T-helper 1 cell treated with Interleukin-12 subunit alpha and Interleukin-12 subunit beta and Interleukin-4 antibody, amounts not matched to agents 30 ng/mL and 1 ng/mL, for 36 hours (primary cell): ENCODE data around the gene ZBED1. TPM values are rescaled to one million over a fixed set of nuclear protein-coding genes. Genes with fewer than 3 reads are reported as not detected.
"Not testable (repeated sequence)": the region's sequence is repeated elsewhere in the genome, so short reads cannot be mapped to it uniquely, and the experiment has no call there.

Source experiments
- intact Hi-C: fragments of 100-400 bp; cut with micrococcal nuclease; formaldehyde crosslinking; loops from one replicate; pipeline ENCODE4 v1.15.1; 2024
- total RNA-seq: library from RNA; stranded (reverse); gene quantifications from 2 replicates; pipeline ENCODE4 v1.2.3, GENCODE V29; 2022

ZBED1 gene
- total RNA-seq: 42.0 and 45.2 TPM in 2 replicates

DNA sequence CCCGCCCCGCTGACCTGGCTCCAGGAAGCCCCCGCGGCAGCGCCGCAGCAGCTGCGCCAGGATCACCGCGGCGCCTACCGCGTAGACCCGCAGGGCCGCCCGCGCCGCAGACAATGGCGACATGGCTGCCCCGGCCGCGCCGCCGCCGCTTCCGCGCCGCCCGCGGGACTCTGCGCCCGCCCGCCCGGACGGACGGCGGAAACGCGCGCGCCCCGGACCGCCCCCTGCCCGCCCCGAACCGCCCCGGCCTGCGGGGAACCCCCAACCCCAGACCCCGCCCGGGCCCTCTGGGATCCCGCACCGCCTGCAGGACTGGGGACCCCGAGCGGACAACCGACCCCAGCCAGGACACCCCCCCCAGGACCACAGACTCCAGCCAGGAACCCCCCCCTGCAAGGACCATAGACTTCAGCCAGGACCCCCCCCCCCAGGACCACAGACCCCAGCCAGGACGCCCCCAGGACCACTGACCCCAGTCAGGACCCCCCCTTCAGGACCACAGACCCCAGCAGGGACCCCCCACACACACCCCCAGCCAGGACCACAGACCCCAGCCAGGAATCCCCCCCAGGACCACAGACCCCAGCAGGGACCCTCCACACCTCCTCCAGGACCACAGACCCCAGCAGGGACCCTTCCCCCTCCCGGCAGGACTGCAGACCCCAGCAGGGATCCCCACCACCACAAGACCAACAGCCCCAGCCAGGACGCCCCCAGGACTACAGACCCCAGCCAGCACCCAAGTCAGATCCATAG is at the start of gene ZBED1, which contains the start of gene DHRSX:
Gene ZBED1, minus strand, starts transcription at position 174 of the 756 bp plus-strand sequence. CDS start 10,257 bp downstream, outside the sequence.
Gene DHRSX, minus strand, starts transcription at position 174 of the 756 bp plus-strand sequence. Its CDS starts 51 bp downstream, at position 123.
- intact Hi-C loops: loop anchor here (1.0 to 5.0 kb wide), 3 partner anchors 108 to 1048 kb away; partner anchors contain the start of gene CD99

DNA sequence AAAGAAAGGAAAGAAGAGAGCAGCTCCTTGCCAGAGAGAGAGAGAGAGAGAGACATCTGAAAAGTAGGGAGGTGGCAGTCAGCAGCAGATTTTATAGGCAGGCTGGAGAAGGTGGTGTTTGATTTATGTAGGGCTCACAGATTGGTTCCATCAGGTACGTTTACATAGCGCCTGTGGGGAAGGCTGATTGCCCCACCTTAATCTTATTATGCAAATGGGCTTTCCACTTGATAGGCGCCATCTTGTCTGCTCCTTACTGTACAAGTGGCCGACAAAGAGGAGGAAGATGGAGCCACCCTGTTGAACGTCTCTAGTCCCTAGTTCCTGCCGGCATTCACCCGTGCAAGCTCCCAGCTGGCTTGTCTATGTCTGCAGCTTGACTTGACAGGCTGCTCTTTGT is 49.1 kb upstream of the ZBED1 start:
- intact Hi-C loops: no loop called here

DNA sequence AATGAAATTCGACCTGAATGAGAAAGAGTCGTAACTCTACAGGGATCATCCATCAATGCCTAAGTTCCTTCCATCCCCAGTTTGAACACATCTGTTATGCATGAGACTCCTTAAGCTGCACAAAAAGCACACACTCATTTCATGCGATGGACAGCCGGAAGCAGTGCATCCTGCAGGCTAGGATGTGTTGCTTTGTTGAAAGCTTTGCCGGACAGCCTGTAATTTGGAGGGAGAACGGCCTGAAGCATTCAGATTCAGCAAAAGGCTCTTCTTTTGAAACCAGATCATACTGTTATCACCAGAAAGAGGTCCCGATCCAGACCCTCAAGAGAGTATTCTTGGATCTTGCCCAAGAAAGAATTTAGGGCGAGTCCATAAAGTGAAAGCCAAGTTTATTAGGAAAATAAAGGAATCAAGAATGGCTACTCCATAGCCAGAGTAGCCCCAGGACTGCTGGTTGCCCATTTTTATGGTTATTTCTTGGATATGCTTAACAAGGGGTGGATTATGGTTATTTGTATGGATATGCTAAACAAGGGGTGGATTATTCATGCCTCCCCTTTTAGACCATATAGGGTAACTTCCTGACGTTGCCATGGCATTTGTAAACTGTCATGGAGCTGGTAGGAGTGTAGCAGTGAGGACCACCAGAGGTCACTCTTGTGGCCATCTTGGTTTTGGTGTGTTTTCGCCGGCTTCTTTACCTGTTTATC is 48.1 kb upstream of the ZBED1 start:
- intact Hi-C loops: no loop called here

DNA sequence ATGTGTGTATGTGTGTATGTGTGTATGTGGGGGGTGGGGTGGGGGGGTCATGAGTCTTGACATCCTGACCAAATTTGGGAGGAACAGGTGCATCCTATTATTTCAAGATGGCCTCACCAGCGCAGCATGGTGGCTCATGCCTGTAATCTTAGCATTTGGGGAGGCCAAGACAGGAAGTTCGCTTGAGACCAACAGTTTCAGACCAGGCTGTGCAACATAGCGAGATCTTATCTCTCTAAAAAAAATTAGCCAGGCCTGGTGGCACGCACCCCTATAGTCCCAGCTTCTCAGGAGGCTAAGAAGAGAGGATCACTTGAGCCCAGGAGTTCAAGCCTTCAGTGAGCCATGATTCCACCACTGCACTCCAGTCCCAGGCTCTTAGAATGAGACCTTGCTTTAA is 47.0 kb upstream of the ZBED1 start:
- intact Hi-C loops: no loop called here

DNA sequence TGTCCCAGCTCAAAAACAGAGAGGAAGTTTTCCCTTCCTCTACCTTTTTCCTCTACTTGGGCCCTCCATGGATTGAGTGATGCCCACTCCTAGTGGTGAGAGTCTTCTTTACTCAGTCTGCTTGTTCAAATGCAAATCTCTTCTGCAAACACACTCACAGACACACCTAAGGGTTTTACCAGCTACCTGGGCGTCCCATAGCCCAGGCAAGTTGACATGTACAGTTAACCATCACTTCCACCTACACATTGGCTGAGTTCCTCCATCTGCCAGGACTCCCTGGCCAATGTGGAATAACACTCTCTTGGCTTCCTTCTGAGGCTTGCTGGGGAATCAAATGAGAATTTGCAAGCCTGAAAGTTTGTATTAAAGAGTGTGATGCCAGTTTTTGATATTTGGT is 45.7 kb upstream of the ZBED1 start:
- intact Hi-C loops: no loop called here

DNA sequence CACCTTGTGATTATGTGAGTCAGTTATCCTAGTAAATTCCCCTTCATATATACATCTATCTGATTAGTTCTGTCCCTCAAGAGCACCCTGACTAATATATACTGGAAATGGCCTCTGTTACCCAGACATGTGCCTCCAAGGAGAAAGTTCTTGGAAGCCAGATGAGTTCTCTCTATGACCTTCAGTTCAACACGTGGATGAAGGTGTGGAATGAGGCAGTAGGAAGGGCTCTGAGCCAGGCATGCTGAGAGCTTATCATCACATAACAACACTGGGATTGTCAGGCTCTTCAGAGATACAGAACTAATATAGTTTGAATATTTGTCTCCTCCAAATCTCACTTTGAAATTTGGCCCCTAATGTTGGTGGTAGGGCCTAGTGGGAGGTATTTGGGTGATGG is 44.4 kb upstream of the ZBED1 start:
- intact Hi-C loops: no loop called here

DNA sequence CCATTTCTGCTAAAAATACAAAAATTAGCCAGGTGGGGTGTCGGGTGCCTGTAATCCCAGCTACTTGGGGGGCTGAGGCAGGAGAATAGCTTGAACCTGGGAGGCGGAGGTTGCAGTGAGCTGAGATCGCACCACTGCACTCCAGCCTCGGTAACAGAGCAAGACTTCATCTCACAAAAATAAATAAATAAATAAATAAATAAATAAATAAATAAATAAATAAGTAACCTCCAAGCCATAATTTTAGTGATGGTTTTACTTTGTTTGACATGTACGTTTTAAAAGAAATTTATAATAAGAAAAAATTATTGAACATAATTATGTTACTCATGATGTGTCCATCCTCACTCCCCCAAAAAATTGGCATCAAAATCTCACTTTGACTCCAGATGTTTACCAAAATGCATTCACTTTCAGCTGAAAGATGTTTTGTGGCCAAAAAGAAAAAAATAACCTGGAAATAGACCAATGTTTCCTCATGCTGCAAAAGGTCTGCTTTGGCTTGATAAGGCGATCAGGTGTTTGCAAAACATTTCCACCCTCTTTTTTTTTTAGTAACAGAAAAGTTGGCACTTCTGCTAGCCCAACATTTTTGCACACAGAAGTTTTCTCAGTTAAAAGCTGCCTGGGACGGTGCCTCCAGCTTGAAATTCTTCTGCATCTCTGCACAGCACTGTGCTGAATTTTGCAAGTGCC is 42.2 kb upstream of the ZBED1 start:
- intact Hi-C loops: no loop called here

DNA sequence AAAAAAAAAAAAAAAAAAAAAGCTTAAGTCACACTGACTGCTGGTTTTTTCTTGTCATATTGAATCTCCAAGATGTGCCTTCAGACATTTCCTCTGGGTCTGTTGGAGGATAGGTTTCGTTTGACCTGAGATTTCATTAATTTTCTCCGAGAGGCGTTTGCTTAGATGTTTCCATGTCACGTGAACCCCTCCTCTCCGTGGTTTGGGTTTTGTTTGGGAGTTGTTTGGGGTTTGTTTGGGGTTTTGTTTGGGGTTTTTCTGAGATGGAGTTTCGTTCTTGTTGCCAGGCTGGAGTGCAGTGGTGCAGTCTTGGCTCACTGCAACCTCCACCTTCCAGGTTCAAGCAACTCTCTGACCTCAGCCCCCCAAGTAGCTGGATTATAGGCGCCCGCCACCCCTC is 40.8 kb upstream of the ZBED1 start:
- intact Hi-C loops: no loop called here

DNA sequence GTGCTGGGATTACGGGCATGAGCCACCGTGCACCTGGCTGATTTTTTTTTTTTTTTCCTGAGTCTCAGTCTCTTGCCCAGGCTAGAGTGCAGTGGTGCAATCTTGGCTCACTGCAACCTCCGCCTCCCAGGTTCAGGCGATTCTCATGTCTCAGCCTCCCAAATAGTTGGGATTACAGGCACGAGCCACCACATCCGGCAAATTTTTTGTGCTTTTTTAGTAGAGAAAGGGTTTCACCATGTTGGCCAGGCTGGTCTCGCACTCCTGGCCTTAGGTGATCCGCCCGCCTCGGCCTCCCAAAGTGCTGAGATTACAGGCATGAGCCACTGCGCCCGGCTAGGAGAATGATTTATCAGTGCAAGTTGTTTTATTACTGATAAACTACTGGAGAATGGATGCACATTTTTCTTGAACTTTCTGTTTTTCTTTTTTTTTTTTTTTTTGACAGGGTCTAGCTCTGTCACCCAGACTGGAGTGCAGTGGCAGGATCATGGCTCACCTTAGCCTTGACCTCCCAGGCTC is 39.7 kb upstream of the ZBED1 start:
- intact Hi-C loops: no loop called here

DNA sequence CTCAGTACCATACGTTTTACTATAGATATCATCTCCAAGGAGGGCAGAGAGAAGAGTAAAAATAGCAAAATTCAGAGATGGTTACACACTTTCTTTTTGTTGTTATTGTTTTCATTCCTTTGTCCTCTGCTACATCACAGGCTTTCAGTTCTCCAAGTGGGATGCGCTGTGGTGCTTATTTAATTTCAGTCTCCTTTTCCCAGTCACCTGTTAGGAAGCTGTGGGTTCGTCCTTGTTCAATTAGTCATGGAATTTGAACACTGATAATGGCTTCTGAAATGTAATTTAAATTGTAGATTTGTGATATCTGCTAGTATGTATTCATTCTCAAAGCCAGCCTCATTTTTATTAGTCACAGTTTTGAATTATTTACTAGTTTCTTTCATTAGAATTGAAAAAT is 38.8 kb upstream of the ZBED1 start:
- intact Hi-C loops: no loop called here

DNA sequence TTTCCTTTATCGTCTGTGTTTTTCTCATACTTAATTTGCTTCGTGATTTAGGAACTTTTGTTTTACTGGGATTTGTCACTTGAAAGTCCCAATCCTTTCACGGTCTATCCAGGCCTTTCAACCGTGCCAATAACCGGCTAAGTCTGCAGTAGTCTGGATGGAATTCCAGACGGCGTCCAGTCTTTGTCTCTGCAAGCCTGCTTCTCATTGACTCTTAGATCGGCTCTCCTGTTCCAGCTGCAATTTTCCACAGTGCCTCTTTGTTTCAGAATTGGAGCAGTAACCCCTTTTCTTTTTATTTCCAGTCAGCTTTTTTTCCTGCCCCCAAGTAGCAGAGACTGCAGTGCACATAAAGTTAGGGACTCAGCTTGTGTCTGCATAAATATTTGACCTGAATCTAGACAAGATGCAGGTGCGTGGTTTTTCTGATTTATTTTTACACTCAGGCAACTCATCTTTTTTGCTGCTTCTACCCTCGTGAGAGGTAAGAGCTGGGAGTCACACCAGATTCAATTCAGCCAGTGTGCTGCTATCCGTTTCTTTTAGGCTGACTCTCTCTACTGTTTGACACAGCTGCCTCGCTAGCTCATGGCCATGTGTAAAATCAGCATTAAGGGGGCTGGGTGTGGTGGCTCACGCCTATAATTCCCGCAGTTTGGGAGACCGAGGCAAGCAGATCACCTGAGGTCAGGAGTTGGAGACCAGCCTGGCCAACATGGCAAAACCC is 37.4 kb upstream of the ZBED1 start:
- intact Hi-C loops: no loop called here

DNA sequence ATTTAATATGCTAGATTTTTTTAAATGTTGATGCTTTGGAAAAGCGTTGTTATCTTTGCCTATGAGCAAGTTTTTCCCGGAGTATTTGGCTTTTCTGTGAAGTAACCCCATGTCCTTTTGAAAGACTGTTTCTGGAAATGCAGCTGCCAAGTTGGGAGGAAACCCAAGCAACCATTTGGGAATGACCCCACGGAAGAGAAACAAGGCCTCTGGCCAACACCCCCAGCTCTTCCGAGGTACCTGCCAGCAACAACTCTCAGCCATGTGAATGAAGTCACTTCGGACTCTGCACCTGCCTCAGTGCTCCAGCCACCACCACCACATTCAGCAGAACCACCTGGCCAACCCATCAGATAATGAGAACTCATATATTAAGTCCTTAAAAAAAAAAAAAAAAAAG is 36.2 kb upstream of the ZBED1 start:
- intact Hi-C loops: no loop called here

DNA sequence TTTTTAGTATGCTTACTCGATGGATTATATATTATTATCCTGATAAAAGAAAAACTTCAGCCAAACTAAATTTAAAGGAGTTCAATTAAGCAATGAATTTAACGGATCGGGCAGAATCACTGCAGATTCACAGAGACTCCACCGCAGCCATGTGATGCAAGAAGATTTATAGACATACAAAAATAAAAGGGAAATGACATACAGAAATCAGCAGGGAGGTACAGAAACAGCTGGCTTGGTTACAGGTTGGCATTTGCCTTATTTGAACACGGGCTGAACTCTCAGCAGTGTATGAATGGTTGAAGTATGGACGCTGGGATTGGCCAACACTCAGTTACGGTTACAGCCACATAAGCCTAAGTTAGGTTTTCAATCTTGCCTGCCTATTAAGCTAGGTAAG is 35.4 kb upstream of the ZBED1 start:
- intact Hi-C loops: no loop called here

DNA sequence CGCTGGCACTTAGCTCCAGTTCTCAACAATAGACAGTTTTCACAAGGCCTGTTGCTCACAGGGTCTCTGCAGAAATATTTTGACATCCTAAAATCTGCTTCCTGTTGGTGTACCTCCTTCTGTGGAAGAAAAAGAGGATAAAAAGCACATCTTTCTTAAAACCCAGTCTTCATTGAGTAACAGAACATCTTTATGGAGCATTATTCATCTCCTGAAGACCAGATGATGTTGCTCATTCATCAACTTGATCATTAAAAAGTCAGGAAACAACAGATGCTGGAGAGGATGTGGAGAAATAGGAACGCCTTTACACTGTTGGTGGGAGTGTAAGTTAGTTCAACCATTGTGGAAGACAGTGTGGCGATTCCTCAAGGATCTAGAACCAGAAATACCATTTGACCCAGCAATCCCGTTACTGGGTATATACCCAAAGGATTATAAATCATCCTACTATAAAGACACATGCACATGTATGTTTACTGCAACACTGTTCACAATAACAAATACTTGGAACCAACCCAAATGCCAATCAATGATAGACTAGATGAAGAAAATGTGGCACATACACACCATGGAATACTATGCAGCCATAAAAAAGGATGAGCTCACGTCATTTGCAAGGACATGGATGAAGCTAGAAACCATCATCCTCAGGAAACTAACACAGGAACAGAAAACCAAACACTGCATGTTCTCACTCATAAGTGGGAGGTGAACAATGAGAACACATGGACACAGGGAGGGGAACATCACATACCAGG is 33.7 kb upstream of the ZBED1 start:
- intact Hi-C loops: not testable (repeated sequence)

DNA sequence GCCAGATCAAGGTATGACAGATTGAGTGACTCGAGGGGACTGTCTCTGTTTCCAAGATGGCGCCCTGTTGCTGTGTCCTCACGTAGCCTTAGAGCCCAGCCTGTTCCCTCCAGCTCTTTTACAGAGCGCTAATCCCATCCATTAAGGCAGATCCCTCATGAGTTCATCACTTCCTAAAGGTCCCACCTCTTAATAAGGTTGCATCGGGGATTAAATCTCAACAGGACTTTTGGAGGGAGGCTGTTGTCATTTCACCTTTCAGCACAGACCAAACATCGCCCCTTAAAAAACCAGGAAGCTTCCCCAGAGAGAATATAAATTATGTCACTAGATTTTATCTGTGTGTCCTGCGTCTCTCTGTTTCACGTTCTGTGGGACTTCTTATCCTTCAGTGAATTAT is 32.6 kb upstream of the ZBED1 start:
- intact Hi-C loops: no loop called here

DNA sequence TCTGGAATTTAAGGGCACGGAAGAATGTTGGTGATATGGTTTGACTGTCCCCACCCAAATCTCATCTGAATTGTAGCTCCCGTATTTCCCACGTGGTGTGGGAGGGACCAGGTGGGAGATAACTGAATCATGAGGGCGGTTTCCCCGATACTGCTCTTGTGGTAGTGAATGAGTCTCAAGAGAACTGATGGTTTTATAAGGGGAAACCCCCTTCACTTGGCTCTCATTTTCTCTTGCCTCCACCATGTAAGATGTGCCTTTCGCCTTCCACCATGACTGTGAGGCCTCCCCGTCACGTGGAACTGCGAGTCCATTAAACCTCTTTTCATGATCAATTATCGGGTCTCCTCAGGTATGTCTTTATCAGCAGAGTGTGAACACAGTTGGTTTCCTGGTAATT is 25.6 kb upstream of the ZBED1 start:
- intact Hi-C loops: no loop called here

DNA sequence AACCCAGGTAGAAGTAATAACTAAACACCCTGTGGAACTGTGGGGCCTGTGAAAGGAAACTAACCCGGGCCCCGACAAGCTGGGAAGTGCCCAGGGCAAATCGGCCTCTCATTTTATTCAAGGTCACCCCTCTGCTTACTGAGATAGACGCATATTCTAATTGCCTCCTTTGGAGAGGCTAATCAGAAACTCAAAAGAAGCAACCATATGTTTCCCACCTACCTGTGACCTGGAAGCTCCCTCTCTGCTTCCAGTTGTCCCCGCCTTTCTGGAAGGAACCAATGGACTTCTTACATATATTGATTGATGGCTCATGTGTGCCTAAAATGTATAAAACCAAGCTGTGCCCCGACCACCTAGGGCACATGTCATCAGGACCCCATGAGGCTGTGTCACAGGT is 23.1 kb upstream of the ZBED1 start:
- intact Hi-C loops: no loop called here

DNA sequence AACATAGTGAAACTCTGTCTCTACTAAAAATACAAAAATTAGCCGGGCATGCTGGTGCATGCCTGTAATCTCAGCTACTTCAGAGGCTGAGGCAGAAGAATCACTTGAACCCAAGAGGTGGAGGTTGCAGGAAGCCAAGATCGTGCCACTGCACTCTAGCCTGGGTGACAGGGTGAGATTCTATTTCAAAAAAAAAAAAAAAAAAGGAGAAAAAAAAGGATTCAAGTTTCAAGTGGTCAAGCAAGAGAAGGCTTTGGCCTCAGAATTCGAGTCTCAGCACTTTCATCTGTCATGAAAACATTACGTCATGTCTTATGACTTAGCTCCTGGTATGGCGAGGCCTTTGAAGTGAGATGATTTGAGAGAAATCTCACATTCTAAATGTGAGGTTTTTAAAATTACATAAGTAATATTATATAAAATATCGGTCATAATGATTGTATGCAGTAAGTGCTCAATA is 21.2 kb upstream of the ZBED1 start:
- intact Hi-C loops: no loop called here

DNA sequence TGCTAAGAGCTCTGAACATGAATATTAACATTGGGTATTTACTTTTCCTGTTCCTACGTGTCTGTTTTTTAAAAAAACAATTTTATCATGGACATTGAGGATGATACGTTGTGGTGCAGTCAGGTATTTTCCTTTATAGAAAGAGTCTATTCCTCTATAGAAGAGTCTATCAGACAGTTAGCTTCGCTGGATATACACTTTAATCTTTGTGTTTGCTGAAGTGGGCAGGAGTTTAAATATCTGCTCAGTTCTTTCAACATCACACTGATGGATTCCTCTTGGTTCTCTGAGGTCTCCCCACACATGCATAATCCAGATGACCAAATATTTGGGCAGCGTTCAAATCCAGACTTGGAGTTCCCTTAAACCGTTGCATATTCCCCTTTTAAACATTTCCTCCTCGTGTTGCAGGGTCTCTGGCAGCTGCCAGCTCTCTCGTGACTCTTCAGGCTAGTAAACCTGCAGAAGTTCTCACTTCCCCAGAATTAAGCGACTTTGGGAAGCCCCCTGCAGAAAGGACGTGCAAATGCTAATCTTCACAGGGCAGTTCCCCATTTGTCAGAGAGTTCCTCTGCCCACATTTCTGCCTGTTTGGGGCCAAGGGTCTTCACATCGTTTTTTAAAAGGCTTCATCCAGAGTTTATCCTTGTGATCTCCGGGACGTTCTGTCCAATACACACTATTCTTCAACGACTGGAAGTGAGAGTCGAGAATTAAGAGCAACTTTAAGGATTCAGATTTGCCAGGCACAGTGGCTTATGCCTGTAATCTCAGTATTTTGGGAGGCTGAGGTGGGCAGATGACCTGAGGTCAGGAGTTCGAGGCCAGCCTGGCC is 20.5 kb upstream of the ZBED1 start:
- intact Hi-C loops: no loop called here
